SJCRH30 (cell line): ENCODE results near the gene CTAGE6. TPM values are rescaled to one million over a fixed set of nuclear protein-coding genes. Genes with fewer than 3 reads are reported as not detected.

Source experiments
- total RNA-seq: library from RNA; depleted of rRNA; stranded (reverse); fragments of >200 nt; shearing (Covaris generic); gene quantifications from 2 replicates; pipeline ENCODE4 v1.2.3, GENCODE V29; 2014; rRNA removed

Gene CTAGE6
- total RNA-seq, 1 experiment from 2014 or later = not detected

Other genes starting within 250 kb of the CTAGE6 start
- gene CTAGE15, start 185.9 kb downstream of the CTAGE6 start, total RNA-seq = not detected in 2 replicates
- 0.28 and 0.51 TPM in 2 replicates for gene TCAF2, start 136.7 kb downstream of the CTAGE6 start, total RNA-seq
- gene TCAF1, start 144.5 kb upstream of the CTAGE6 start, total RNA-seq = 69.1 and 72.2 TPM in 2 replicates
- not detected in 2 replicates for gene OR2F2, start 177.5 kb upstream of the CTAGE6 start, total RNA-seq
- gene OR2F1, start 197.1 kb upstream of the CTAGE6 start, total RNA-seq = not detected in 2 replicates
- not detected in 2 replicates for gene OR6B1, start 242.6 kb upstream of the CTAGE6 start, total RNA-seq